Measurements from ENCODE around the gene GARIN5B. TPM values are rescaled to one million over a fixed set of nuclear protein-coding genes. Genes with fewer than 3 reads are reported as not detected.

GARIN5B gene
- total RNA-seq, 1 experiment from 2014 or later: not detected

DNA sequence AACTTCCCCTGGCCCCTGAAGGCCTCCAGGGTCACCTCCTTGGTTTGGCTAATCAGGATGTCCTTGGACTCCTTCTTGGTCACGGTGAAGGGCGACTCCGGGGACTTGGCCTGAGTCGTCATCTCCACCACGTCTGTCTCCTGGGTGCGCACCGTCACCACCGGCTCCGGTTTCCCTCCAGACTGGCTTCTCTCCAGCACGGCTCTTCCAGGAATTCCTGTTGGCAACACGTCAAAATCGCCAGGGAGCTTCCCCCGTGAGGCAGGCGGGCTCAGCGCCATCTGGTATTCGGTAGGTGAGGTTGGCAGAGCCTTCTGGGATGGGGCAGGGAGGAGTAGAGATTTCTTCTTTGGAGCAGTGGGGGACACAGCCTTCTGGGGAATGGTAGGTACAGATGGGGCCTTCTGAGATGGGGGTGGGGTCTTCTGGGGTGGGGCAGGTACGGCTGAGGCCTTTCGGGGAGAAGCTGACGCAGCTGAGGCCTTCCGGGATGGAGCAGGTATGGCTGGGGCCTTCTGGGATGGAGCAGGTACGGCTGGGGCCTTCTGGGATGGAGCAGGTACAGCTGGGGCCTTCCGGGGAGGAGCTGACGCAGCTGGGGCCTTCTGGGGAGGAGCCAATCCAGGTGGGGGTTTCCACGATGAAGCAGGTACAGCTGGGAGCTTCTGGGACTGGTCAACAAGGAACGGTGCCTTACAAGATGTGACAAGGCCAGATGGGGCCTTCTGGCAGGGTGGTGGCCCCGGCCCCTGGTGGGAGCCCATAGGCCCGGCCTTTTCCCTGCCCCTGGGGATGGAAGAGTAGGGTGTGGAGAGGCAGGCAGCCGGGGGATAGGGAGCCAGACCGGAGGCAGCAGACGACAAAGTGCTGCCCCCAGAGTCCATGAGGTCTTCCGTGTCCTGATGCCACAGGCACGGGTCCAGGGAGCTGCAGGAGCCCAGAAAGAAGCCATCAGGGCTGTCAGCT, 3.8 kb downstream of the GARIN5B start:
- ATAC-seq: no peak
- ChIA-PET POLR2A (ENCODE audit: unreplicated experiment) (no interaction called here), CTCF (no interaction called here)
- intact Hi-C loops (cut with micrococcal nuclease): no loop called here
- Histone ChIP-seq H4K20me1 (ENCODE audit: low read length) (no peaks in the 10 kb centered on the region), H2AFZ (ENCODE audit: low read length) (no peak overlapping the region), H3K9me2 (replicated peaks; ENCODE audit: low read length) (no peaks in the 10 kb centered on the region), H3K79me2 (ENCODE audit: low read length) (no peaks in the 10 kb centered on the region), H3K9me3 (ENCODE audit: low read length) (no peaks in the 10 kb centered on the region), H3K4me1 (ENCODE audit: insufficient read depth, low read length) (peaks cover 12% of the 10 kb centered on the region), H3K9ac (ENCODE audit: low read length) (no peak overlapping the region), H3K27me3 (ENCODE audit: low read length) (0 out of 2 replicates have a peak, but pooled peaks cover 5% of the 10 kb centered on the region), H3F3A (ENCODE audit: low read length, unreplicated experiment) (no peaks in the 10 kb centered on the region), H3K4me3 (ENCODE audit: low read length) (no peak overlapping the region), H3K4me2 (ENCODE audit: low read length) (no peak overlapping the region), H3K36me3 (ENCODE audit: low read depth, low read length) (no peaks in the 10 kb centered on the region), H3K27ac (ENCODE audit: low read length) (no peak overlapping the region)
- BruUV-seq (replicated peaks): no TSS peak
- TF ChIP-seq EZH2phosphoT487 (IDR thresholded peaks at IDR 0.05; ENCODE audit: borderline replicate concordance, low read length) (no peak), EZH2 (IDR thresholded peaks at IDR 0.05; ENCODE audit: low read length, unreplicated experiment) (no peak)
- TF ChIP-seq, protein P1, sequence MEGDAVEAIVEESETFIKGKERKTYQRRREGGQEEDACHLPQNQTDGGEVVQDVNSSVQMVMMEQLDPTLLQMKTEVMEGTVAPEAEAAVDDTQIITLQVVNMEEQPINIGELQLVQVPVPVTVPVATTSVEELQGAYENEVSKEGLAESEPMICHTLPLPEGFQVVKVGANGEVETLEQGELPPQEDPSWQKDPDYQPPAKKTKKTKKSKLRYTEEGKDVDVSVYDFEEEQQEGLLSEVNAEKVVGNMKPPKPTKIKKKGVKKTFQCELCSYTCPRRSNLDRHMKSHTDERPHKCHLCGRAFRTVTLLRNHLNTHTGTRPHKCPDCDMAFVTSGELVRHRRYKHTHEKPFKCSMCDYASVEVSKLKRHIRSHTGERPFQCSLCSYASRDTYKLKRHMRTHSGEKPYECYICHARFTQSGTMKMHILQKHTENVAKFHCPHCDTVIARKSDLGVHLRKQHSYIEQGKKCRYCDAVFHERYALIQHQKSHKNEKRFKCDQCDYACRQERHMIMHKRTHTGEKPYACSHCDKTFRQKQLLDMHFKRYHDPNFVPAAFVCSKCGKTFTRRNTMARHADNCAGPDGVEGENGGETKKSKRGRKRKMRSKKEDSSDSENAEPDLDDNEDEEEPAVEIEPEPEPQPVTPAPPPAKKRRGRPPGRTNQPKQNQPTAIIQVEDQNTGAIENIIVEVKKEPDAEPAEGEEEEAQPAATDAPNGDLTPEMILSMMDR (conservative IDR thresholded peaks at IDR 0.05; ENCODE audit: low read depth, low read length): no peak
- no peak for DNase-seq

DNA sequence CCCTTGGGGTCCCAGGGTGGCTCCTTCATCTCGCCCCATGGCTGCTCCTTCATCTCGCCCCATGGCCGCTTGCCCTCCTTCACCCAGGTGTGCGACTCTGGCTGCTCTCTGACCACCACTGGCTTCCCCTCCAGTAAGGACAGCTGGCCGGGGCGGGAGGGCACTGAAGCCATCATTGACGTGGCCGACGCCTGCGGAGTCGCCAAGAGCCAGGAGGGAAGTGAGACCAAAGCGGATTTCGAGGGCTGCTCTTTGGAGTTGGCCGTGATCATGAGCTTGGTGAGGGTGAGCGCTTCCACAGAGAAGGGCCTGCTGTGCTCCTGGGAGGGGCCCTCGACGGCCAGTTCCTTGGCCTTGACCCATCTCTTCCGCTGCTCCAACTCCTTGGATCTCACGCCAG, 4.6 kb downstream of the GARIN5B start:
- no peak overlapping the region for H3K9ac ChIP-seq (ENCODE audit: low read length)
- TF ChIP-seq EZH2 (IDR thresholded peaks at IDR 0.05; ENCODE audit: low read length, unreplicated experiment) (no peak), EZH2phosphoT487 (IDR thresholded peaks at IDR 0.05; ENCODE audit: borderline replicate concordance, low read length) (no peak)
- TF ChIP-seq, protein P1 (conservative IDR thresholded peaks at IDR 0.05; ENCODE audit: low read depth, low read length): no peak
- no peaks in the 10 kb centered on the region for H3K36me3 ChIP-seq (ENCODE audit: low read depth, low read length)
- BruUV-seq (replicated peaks): no TSS peak
- no peak overlapping the region for H2AFZ ChIP-seq (ENCODE audit: low read length)
- no peak overlapping the region for H3K4me3 ChIP-seq (ENCODE audit: low read length)
- ChIA-PET CTCF (no interaction called here), POLR2A (ENCODE audit: unreplicated experiment) (no interaction called here)
- H3F3A ChIP-seq (ENCODE audit: low read length, unreplicated experiment): no peaks in the 10 kb centered on the region
- no peaks in the 10 kb centered on the region for H3K9me3 ChIP-seq (ENCODE audit: low read length)
- no peaks in the 10 kb centered on the region for H4K20me1 ChIP-seq (ENCODE audit: low read length)
- no peak overlapping the region for H3K27ac ChIP-seq (ENCODE audit: low read length)
- H3K9me2 ChIP-seq (replicated peaks; ENCODE audit: low read length): no peaks in the 10 kb centered on the region
- 0 out of 2 replicates have a peak, but pooled peaks cover 6% of the 10 kb centered on the region for H3K27me3 ChIP-seq (ENCODE audit: low read length)
- H3K79me2 ChIP-seq (ENCODE audit: low read length): no peaks in the 10 kb centered on the region
- ATAC-seq (no peak), DNase-seq (no peak)
- no peak overlapping the region for H3K4me2 ChIP-seq (ENCODE audit: low read length)
- intact Hi-C loops (cut with micrococcal nuclease): no loop called here
- H3K4me1 ChIP-seq (ENCODE audit: insufficient read depth, low read length): peaks cover 16% of the 10 kb centered on the region

All from PC-3 (cell line).